ENCODE measurements around the gene MORN5.

The MORN5 gene

DNA sequence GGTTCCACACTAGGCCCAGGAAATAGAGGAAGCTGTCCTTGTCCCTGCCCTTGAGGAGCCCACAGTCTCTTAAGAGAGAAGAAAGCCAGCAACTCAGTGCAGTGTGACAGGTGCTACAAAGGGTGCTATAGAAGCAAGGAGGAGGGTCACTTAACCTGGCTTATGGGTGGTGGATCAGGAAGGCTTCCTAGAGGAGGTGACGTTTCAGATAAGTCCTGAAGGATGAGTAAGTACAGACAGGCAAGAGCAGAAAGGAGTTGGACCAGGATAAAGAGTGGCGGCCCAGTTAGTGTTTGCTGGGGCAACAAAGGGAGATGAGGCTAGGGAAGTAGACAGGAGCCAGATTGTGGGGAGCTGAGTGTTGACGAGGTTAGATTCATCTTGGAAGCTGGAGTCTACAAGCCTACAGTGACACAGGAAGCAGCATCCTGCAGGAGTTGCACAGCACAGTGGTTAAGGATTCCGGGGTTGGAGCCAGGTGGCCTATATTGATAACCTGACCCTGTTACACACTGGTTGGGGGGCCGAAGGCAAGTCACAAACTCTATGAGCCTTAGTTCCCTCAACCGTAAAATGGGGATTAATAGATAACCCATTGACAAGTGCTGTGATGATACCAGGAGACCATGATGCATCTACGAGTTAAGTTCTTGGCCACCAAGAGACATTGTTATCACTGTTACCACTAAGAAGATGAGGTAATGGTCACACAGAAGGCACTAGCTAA is 74.5 kb downstream of the MORN5 start:
- DNase-seq (ENCODE audit: low read depth): no peak

GRCh38 chr9:122236681-122237080 is 77.0 kb downstream of the MORN5 start:
- DNase-seq (ENCODE audit: low read depth): no peak

- DNase-seq (ENCODE audit: low read depth): no peak
Measured at GRCh38 chr9:122239722-122240121, 80.0 kb downstream of the MORN5 start.

GRCh38 chr9:122244349-122244748 is 84.6 kb downstream of the MORN5 start:
- DNase-seq (ENCODE audit: low read depth): no peak

GRCh38 chr9:122246666-122247065 is 87.0 kb downstream of the MORN5 start:
- DNase-seq (ENCODE audit: low read depth): no peak

- DNase-seq (ENCODE audit: low read depth): no peak
Measured at GRCh38 chr9:122248448-122248865, 88.7 kb downstream of the MORN5 start.
